ENCODE measurements around the gene NANOS1.

- TF ChIP-seq, protein P1, sequence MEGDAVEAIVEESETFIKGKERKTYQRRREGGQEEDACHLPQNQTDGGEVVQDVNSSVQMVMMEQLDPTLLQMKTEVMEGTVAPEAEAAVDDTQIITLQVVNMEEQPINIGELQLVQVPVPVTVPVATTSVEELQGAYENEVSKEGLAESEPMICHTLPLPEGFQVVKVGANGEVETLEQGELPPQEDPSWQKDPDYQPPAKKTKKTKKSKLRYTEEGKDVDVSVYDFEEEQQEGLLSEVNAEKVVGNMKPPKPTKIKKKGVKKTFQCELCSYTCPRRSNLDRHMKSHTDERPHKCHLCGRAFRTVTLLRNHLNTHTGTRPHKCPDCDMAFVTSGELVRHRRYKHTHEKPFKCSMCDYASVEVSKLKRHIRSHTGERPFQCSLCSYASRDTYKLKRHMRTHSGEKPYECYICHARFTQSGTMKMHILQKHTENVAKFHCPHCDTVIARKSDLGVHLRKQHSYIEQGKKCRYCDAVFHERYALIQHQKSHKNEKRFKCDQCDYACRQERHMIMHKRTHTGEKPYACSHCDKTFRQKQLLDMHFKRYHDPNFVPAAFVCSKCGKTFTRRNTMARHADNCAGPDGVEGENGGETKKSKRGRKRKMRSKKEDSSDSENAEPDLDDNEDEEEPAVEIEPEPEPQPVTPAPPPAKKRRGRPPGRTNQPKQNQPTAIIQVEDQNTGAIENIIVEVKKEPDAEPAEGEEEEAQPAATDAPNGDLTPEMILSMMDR (conservative IDR thresholded peaks at IDR 0.05; ENCODE audit: low read depth in 2 of 2): no peak
- no peak for TF ChIP-seq REST (IDR thresholded peaks at IDR 0.05; ENCODE audit: unreplicated experiment)
- TF ChIP-seq POLR2AphosphoS5 (IDR thresholded peaks at IDR 0.05; ENCODE audit: low read depth): no peak
- TF ChIP-seq EZH2 (IDR thresholded peaks at IDR 0.05; ENCODE audit: low read depth, unreplicated experiment): no peak
- no peak for TF ChIP-seq JUNB (IDR thresholded peaks at IDR 0.05; ENCODE audit: unreplicated experiment)
- TF ChIP-seq EZH2phosphoT487 (IDR thresholded peaks at IDR 0.05; ENCODE audit: unreplicated experiment): no peak
- no peak for TF ChIP-seq ZNF462 (CRISPR knock-in tag; IDR thresholded peaks at IDR 0.05)
These were observed 9.6 kb downstream of the NANOS1 start for GRCh38 chr10:119039161-119039560.

All from GM23338 (cell line).